ENCODE data around the gene FBXO47. TPM values are rescaled to one million over a fixed set of nuclear protein-coding genes. Genes with fewer than 3 reads are reported as not detected.

FBXO47 gene
- total RNA-seq, 4 donors from 2014 or later: not detected

DNA sequence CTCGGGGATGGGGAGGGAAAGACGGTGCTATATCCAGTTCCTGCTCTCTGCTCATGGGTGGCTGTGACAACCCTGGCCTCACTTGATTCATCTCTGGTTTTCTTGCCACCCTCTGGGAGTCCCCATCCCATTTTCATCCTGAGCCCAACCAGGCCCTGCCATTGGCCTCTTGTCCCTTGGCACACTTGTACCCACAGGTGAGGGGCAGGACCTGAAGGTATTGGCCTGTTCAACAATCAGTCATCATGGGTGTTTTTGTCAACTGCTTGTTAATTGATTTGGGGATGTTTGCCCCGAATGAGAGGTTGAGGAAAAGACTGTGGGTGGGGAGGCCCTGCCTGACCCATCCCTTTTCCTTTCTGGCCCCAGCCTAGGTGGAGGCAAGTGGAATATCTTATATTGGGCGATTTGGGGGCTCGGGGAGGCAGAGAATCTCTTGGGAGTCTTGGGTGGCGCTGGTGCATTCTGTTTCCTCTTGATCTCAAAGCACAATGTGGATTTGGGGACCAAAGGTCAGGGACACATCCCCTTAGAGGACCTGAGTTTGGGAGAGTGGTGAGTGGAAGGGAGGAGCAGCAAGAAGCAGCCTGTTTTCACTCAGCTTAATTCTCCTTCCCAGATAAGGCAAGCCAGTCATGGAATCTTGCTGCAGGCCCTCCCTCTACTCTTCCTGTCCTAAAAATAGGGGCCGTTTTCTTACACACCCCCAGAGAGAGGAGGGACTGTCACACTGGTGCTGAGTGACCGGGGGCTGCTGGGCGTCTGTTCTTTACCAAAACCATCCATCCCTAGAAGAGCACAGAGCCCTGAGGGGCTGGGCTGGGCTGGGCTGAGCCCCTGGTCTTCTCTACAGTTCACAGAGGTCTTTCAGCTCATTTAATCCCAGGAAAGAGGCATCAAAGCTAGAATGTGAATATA, 46.6 kb downstream of the FBXO47 start:
- no peaks in the 10 kb centered on the region for H3K9me3 ChIP-seq
- TF ChIP-seq, protein P1, sequence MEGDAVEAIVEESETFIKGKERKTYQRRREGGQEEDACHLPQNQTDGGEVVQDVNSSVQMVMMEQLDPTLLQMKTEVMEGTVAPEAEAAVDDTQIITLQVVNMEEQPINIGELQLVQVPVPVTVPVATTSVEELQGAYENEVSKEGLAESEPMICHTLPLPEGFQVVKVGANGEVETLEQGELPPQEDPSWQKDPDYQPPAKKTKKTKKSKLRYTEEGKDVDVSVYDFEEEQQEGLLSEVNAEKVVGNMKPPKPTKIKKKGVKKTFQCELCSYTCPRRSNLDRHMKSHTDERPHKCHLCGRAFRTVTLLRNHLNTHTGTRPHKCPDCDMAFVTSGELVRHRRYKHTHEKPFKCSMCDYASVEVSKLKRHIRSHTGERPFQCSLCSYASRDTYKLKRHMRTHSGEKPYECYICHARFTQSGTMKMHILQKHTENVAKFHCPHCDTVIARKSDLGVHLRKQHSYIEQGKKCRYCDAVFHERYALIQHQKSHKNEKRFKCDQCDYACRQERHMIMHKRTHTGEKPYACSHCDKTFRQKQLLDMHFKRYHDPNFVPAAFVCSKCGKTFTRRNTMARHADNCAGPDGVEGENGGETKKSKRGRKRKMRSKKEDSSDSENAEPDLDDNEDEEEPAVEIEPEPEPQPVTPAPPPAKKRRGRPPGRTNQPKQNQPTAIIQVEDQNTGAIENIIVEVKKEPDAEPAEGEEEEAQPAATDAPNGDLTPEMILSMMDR (IDR thresholded peaks at IDR 0.05 in 4 of 5, conservative IDR thresholded peaks at IDR 0.05 in 1 of 5): no peak
- TF ChIP-seq POLR2A (IDR thresholded peaks at IDR 0.05): no peak
- no peak for ATAC-seq
- H3K27ac ChIP-seq: peak overlapping the region; percentile 62 to 75 (median 68)
- no peak for DNase-seq
- H3K27me3 ChIP-seq: no peaks in the 10 kb centered on the region
- in situ Hi-C loops (cut with MboI; ENCODE audit: low sequenced_read_pairs in 4 of 4) (no loop called here), intact Hi-C loops (cut with DNase I; ENCODE audit: low total_unique reads) (no loop called here)
- H3K4me1 ChIP-seq: peaks cover 27 to 40% of the 10 kb centered on the region in 2 donors
- peaks cover 0 to 15% of the 10 kb centered on the region in 2 donors for H3K36me3 ChIP-seq
- no peak overlapping the region for H3K4me3 ChIP-seq

- Histone ChIP-seq H3K4me1 (peaks cover 27 to 40% of the 10 kb centered on the region in 2 donors), H3K4me3 (no peak overlapping the region), H3K27me3 (no peaks in the 10 kb centered on the region), H3K27ac (peak overlapping the region; percentile 62 to 75 (median 68)), H3K9me3 (no peaks in the 10 kb centered on the region), H3K36me3 (peaks cover 0 to 26% of the 10 kb centered on the region in 2 donors)
- TF ChIP-seq POLR2A (IDR thresholded peaks at IDR 0.05): no peak
- TF ChIP-seq, protein P1 (IDR thresholded peaks at IDR 0.05 in 4 of 5, conservative IDR thresholded peaks at IDR 0.05 in 1 of 5): no peak
- DNase-seq (no peak), ATAC-seq (no peak)
- in situ Hi-C loops (cut with MboI; ENCODE audit: low sequenced_read_pairs in 4 of 4) (no loop called here), intact Hi-C loops (cut with DNase I; ENCODE audit: low total_unique reads) (no loop called here)
These were observed 47.7 kb downstream of the FBXO47 start for GRCh38 chr17:38919316-38920078.

DNA sequence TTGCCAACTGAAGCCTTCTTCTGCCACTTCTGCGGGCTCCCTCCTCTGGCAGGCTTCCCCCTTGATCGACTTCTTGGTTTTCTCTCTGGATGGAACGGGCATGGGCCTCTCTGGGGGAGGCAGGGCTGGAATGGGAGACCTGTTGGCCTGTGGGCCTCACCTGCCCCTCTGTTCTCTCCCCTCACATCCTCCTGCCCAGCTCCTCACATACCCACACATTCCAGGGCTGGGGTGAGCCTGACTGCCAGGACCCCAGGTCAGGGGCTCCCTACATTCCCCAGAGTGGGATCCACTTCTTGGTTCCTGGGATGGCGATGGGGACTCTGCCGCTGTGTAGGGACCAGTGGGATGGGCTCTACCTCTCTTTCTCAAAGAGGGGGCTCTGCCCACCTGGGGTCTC, 48.3 kb downstream of the FBXO47 start:
- TF ChIP-seq, protein P1 (IDR thresholded peaks at IDR 0.05 in 4 of 5, conservative IDR thresholded peaks at IDR 0.05 in 1 of 5): no peak
- no peak for TF ChIP-seq POLR2A (IDR thresholded peaks at IDR 0.05)
- Histone ChIP-seq H3K9me3 (no peaks in the 10 kb centered on the region), H3K27me3 (no peaks in the 10 kb centered on the region), H3K36me3 (peaks cover 0 to 26% of the 10 kb centered on the region in 2 donors), H3K4me3 (no peak overlapping the region), H3K4me1 (peaks cover 26 to 40% of the 10 kb centered on the region in 2 donors), H3K27ac (peak overlapping the region; percentile 42 to 75 (median 64))
- in situ Hi-C loops (cut with MboI; ENCODE audit: low sequenced_read_pairs in 4 of 4) (no loop called here), intact Hi-C loops (cut with DNase I; ENCODE audit: low total_unique reads) (no loop called here)
- ATAC-seq: no peak
- no peak for DNase-seq

GRCh38 chr17:38918129-38918913, 48.9 kb downstream of the FBXO47 start:
- DNase-seq (peak in 1 of 2 donors; percentile 42), ATAC-seq (peak in 1 of 2 donors; percentile 40)
- H3K4me3 ChIP-seq: no peak overlapping the region
- peaks cover 0 to 26% of the 10 kb centered on the region in 2 donors for H3K36me3 ChIP-seq
- H3K9me3 ChIP-seq: no peaks in the 10 kb centered on the region
- peak overlapping the region in 3 of 4 donors; percentile 42 to 75 (median 65) for H3K27ac ChIP-seq
- TF ChIP-seq, protein P1 (IDR thresholded peaks at IDR 0.05 in 4 of 5, conservative IDR thresholded peaks at IDR 0.05 in 1 of 5): no peak
- TF ChIP-seq POLR2A (IDR thresholded peaks at IDR 0.05): no peak
- in situ Hi-C loops (cut with MboI; ENCODE audit: low sequenced_read_pairs in 4 of 4) (no loop called here), intact Hi-C loops (cut with DNase I; ENCODE audit: low total_unique reads) (no loop called here)
- peaks cover 20 to 39% of the 10 kb centered on the region in 2 donors for H3K4me1 ChIP-seq
- H3K27me3 ChIP-seq: no peaks in the 10 kb centered on the region
